Endothelial cell (in vitro differentiated cells): Measurements from ENCODE around the gene NOC4L. TPM values are rescaled to one million over a fixed set of nuclear protein-coding genes. Genes with fewer than 3 reads are reported as not detected.
A peak's percentile ranks its signal among the peaks of the same experiment; 100 is the strongest.

Experiments used
- DNase-seq: peaks from one replicate; pipeline ENCODE4 v3.0.0; 2021; ENCODE audit warnings: low spot score
- H3K27ac Mint-ChIP-seq: one replicate; pipeline ENCODE4 v1.8.0; 2021; ENCODE audit warnings: mixed read lengths, inconsistent platforms; ENCODE audit not compliant: unreplicated experiment
- H3K27me3 Mint-ChIP-seq: one replicate; pipeline ENCODE4 v1.8.0; 2021; ENCODE audit warnings: mild to moderate bottlenecking, moderate library complexity, mixed read lengths, inconsistent platforms; ENCODE audit not compliant: unreplicated experiment
- H3K36me3 Mint-ChIP-seq: one replicate; pipeline ENCODE4 v1.8.0; 2021; ENCODE audit warnings: mild to moderate bottlenecking, low read depth, mixed read lengths, inconsistent platforms; ENCODE audit not compliant: unreplicated experiment
- H3K4me1 Mint-ChIP-seq: one replicate; pipeline ENCODE4 v1.8.0; 2021; ENCODE audit warnings: mild to moderate bottlenecking, mixed read lengths, inconsistent platforms; ENCODE audit not compliant: unreplicated experiment
- H3K4me3 Mint-ChIP-seq: one replicate; pipeline ENCODE4 v1.8.0; 2021; ENCODE audit warnings: mild to moderate bottlenecking, mixed read lengths, inconsistent platforms; ENCODE audit not compliant: unreplicated experiment
- H3K9me3 Mint-ChIP-seq: one replicate; pipeline ENCODE4 v1.8.0; 2021; ENCODE audit warnings: mixed read lengths, inconsistent platforms; ENCODE audit not compliant: unreplicated experiment
- total RNA-seq: library from RNA; stranded (reverse); fragmentation: NEBNext Ultra II Directional; extraction: Animal tissue kit (Norgen Biotek cat#: 25700); gene quantifications from one replicate; pipeline ENCODE4 v1.2.1, GENCODE V29; 2021; ENCODE audit not compliant: unreplicated experiment
- TF ChIP-seq, protein P1 (sequence below): fragments of 200-600 bp; sonication (generic); IDR thresholded peaks from one replicate; pipeline ENCODE4 v1.5.0; 2021; ENCODE audit warnings: antibody characterized with exemption; ENCODE audit not compliant: unreplicated experiment

Gene NOC4L
- total RNA-seq, 1 donor from 2014 or later = 18.2 TPM

DNA sequence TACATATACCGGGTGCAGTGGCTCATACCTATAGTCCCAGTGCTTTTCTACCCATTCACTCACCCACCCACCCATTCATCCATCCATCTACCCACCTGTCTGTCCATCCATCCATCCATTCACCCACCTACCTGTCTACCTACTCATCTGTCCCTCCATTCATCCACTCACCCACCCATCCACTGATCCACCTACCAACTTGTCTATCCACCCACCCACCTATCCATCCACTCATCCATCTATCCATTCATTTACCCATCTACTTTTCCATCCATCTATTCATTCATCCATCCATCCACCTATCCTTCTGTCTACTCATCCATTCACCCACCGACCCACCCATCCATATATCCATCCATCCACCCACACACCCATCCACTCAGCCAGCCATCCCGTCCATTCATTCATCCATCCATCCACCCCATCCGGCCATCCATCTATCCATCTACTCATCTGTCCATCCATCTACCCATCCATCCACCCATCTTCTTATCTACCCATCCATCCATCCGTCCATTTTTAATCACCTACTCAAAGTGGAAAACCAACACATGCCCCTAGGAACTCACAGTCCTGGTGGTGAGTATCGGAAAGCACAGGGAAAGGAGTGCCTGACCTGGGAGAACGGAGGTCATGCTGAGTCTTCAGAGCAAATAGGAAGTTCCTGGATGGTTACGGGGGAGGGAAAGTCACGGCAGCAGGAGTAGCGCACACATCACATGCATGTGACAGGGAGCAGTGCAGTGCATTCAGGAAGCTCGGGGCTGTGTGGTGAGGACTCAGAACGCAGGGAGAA is 20.1 kb upstream of the NOC4L start:
- TF ChIP-seq, protein P1, sequence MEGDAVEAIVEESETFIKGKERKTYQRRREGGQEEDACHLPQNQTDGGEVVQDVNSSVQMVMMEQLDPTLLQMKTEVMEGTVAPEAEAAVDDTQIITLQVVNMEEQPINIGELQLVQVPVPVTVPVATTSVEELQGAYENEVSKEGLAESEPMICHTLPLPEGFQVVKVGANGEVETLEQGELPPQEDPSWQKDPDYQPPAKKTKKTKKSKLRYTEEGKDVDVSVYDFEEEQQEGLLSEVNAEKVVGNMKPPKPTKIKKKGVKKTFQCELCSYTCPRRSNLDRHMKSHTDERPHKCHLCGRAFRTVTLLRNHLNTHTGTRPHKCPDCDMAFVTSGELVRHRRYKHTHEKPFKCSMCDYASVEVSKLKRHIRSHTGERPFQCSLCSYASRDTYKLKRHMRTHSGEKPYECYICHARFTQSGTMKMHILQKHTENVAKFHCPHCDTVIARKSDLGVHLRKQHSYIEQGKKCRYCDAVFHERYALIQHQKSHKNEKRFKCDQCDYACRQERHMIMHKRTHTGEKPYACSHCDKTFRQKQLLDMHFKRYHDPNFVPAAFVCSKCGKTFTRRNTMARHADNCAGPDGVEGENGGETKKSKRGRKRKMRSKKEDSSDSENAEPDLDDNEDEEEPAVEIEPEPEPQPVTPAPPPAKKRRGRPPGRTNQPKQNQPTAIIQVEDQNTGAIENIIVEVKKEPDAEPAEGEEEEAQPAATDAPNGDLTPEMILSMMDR = no peak
- no peak for DNase-seq
- Mint-ChIP-seq H3K9me3 (peaks cover 3% of the 10 kb centered on the region), H3K4me3 (peak overlapping the region; percentile 34), H3K4me1 (no peaks in the 10 kb centered on the region), H3K36me3 (peaks cover 50% of the 10 kb centered on the region), H3K27ac (no peak overlapping the region), H3K27me3 (peaks cover under 1% of the 10 kb centered on the region)

DNA sequence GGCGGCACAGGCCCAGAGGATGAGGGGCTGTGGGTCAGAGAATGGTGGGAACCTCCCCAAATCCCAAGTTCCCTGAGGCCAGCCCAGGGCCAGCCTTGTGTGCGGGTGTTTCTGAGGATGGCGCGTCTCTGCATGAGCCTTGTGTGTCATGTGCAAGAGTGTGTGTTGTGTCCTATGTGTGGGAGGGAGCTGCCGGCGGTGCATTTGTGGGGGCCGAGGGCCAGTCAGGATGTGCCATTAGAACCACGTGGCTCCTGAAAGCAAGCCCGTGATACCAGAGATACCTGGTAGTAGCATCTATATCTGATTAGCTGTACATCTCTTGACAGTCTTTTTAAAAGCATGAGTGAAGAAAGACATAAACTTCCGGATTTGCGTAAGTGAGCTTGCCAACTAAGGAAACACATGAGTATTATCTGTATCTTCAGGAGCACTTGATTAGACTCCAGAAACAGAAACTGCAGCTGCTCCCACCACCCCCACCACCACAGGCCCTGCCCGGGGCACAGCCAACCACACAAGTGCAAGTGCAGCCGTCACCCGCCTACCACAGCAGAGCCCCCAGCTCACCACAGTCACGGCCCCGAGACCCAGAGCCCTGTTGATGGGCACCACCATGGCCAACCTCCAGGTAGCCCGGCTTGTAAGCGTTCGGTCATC is 19.4 kb upstream of the NOC4L start:
- peaks cover 58% of the 10 kb centered on the region for H3K36me3 Mint-ChIP-seq

DNA sequence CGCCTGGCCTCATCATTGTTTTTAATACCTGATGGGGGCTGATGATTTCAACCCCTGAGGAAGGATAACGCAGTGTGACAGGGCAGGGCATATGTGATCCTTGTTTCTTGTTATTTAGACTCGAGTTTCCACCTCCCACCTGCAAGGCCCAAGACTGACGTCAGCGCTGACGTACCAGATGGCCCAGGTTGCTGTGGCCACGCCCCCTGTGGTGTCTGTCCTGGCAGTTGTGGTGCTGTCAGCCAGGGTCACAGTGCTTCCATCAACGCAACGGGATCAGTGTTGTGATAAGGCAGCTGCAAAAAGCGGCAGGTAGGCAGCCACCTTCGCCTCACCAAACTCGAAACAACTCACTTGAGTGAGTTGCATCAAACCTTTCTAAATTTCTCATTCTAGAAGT is 18.5 kb upstream of the NOC4L start:
- peaks cover 66% of the 10 kb centered on the region for H3K36me3 Mint-ChIP-seq
- no peak for DNase-seq
- TF ChIP-seq, protein P1 = no peak
- H3K27me3 Mint-ChIP-seq = peaks cover 4% of the 10 kb centered on the region
- no peak overlapping the region for H3K4me3 Mint-ChIP-seq
- H3K4me1 Mint-ChIP-seq = no peaks in the 10 kb centered on the region
- H3K27ac Mint-ChIP-seq = no peak overlapping the region
- H3K9me3 Mint-ChIP-seq = peaks cover 5% of the 10 kb centered on the region

More for the DNA sequence above, 19.4 kb upstream of the NOC4L start:
- Mint-ChIP-seq H3K27ac (no peak overlapping the region), H3K4me1 (no peaks in the 10 kb centered on the region), H3K27me3 (peaks cover 2% of the 10 kb centered on the region), H3K4me3 (peak overlapping the region; percentile 21), H3K9me3 (peaks cover 5% of the 10 kb centered on the region)
- DNase-seq = no peak
- TF ChIP-seq, protein P1 = no peak

DNA sequence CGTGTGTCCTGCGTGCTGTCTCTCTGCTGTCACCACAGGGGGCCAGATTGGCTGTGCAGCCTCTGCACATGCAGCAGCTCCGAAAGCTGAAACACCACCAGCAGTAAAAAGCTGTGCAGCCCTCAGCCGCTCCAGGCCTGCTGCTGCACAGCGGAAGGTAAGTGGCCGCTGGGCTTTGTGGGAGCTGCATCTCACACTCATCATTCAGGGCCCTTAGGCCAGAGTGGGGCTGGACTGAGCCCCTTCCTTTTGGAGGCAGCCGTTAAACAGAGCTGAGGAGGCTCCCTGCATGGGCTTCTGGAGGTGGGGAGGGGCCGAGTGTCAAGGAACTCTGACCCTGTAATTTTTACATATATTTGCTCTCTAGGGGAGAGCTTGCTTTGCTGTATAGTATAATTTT is 17.2 kb upstream of the NOC4L start:
- no peak for DNase-seq
- peaks cover 75% of the 10 kb centered on the region for H3K36me3 Mint-ChIP-seq
- peaks cover 8% of the 10 kb centered on the region for H3K27me3 Mint-ChIP-seq
- H3K9me3 Mint-ChIP-seq = peaks cover 5% of the 10 kb centered on the region
- H3K4me3 Mint-ChIP-seq = no peak overlapping the region
- H3K27ac Mint-ChIP-seq = no peak overlapping the region
- H3K4me1 Mint-ChIP-seq = no peaks in the 10 kb centered on the region
- TF ChIP-seq, protein P1 = no peak

DNA sequence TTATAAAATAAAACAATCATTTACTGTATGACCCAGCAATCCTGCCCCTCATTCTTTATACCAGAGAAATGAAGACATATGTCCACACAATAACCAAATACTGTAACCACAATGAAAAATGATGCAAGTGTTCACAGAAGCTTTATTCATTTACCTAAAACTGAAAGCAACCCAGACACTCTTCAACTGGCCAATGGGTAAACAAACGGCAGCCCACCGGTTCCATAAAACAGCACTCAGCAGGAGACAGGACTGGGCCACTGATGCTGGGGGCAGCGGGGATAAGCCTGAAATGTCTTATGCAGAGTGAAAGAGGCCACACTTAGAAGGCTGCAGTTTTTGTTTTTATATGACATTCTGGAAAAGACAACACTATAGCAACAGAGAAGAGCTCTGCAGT is 15.2 kb upstream of the NOC4L start:
- no peak overlapping the region for H3K27ac Mint-ChIP-seq
- H3K4me3 Mint-ChIP-seq = peak overlapping the region; percentile 78
- no peak for DNase-seq
- peaks cover 5% of the 10 kb centered on the region for H3K9me3 Mint-ChIP-seq
- H3K27me3 Mint-ChIP-seq = peaks cover 12% of the 10 kb centered on the region
- no peaks in the 10 kb centered on the region for H3K4me1 Mint-ChIP-seq
- H3K36me3 Mint-ChIP-seq = peaks cover 73% of the 10 kb centered on the region
- TF ChIP-seq, protein P1 = no peak
